SK-N-MC (cell line): ENCODE measurements around the gene DALRD3.

Experiments used
- EZH2 ChIP-seq: fragments of 200-600 bp; sonication (generic); IDR thresholded peaks from one replicate; pipeline ENCODE4 v1.6.1; 2017; ENCODE audit warnings: antibody characterized with exemption
- FOXP2 ChIP-seq: optimal IDR thresholded peaks from 2 replicates; pipeline ENCODE3; 2011; ENCODE audit warnings: mild to moderate bottlenecking, moderate library complexity; ENCODE audit not compliant: insufficient read depth; ENCODE audit errors: extremely low read length, control extremely low read depth
- POLR2AphosphoS5 ChIP-seq: IDR thresholded peaks from 2 replicates; pipeline ENCODE4 v1.6.1; 2012; ENCODE audit warnings: mild to moderate bottlenecking, low read depth, low read length, borderline replicate concordance

GRCh38 chr3:49020330-49021212 is 2.2 kb upstream of the DALRD3 start:
- TF ChIP-seq EZH2: no peak
- no peak for TF ChIP-seq POLR2AphosphoS5
- TF ChIP-seq FOXP2: no peak
